ENCODE results near the gene AKNAD1. TPM values are rescaled to one million over a fixed set of nuclear protein-coding genes. Genes with fewer than 3 reads are reported as not detected.
A peak's percentile ranks its signal among the peaks of the same experiment; 100 is the strongest.
"Not testable (repeated sequence)": the region's sequence is repeated elsewhere in the genome, so short reads cannot be mapped to it uniquely, and the experiment has no call there.

The AKNAD1 gene
- total RNA-seq, 1 donor from 2014 or later = not detected

GRCh38 chr1:108792420-108792819 is 64.5 kb downstream of the AKNAD1 start:
- H3K27ac Mint-ChIP-seq (ENCODE audit: unreplicated experiment) = no peak overlapping the region
- peaks cover 54% of the 10 kb centered on the region for H3K36me3 Mint-ChIP-seq (ENCODE audit: low read depth, unreplicated experiment)
- DNase-seq (ENCODE audit: low spot score) = no peak
- no peaks in the 10 kb centered on the region for H3K27me3 Mint-ChIP-seq (ENCODE audit: unreplicated experiment)
- peak overlapping the region; percentile 17 for H3K4me3 Mint-ChIP-seq (ENCODE audit: unreplicated experiment)
- no peaks in the 10 kb centered on the region for H3K9me3 Mint-ChIP-seq (ENCODE audit: unreplicated experiment)
- no peak for TF ChIP-seq CTCF (IDR thresholded peaks at IDR 0.05; ENCODE audit: unreplicated experiment)
- H3K4me1 Mint-ChIP-seq (ENCODE audit: unreplicated experiment) = no peaks in the 10 kb centered on the region

GRCh38 chr1:108791790-108792189 is 65.1 kb downstream of the AKNAD1 start:
- no peak for TF ChIP-seq CTCF (IDR thresholded peaks at IDR 0.05; ENCODE audit: unreplicated experiment)
- H3K4me1 Mint-ChIP-seq (ENCODE audit: unreplicated experiment) = no peaks in the 10 kb centered on the region
- peak overlapping the region; percentile 72 for H3K4me3 Mint-ChIP-seq (ENCODE audit: unreplicated experiment)
- DNase-seq (ENCODE audit: low spot score) = no peak
- peaks cover 59% of the 10 kb centered on the region for H3K36me3 Mint-ChIP-seq (ENCODE audit: low read depth, unreplicated experiment)
- H3K9me3 Mint-ChIP-seq (ENCODE audit: unreplicated experiment) = no peaks in the 10 kb centered on the region
- H3K27me3 Mint-ChIP-seq (ENCODE audit: unreplicated experiment) = no peaks in the 10 kb centered on the region
- H3K27ac Mint-ChIP-seq (ENCODE audit: unreplicated experiment) = no peak overlapping the region

GRCh38 chr1:108785880-108786279 is 71.0 kb downstream of the AKNAD1 start:
- Mint-ChIP-seq H3K9me3 (ENCODE audit: unreplicated experiment) (peaks cover 19% of the 10 kb centered on the region), H3K27me3 (ENCODE audit: unreplicated experiment) (no peaks in the 10 kb centered on the region), H3K4me3 (ENCODE audit: unreplicated experiment) (peak overlapping the region; percentile 84), H3K27ac (ENCODE audit: unreplicated experiment) (no peak overlapping the region), H3K36me3 (ENCODE audit: low read depth, unreplicated experiment) (peaks cover 81% of the 10 kb centered on the region), H3K4me1 (ENCODE audit: unreplicated experiment) (peaks cover 4% of the 10 kb centered on the region)
- no peak for DNase-seq (ENCODE audit: low spot score)
- TF ChIP-seq CTCF (IDR thresholded peaks at IDR 0.05; ENCODE audit: unreplicated experiment) = no peak

GRCh38 chr1:108785264-108785663 is 71.6 kb downstream of the AKNAD1 start:
- DNase-seq (ENCODE audit: low spot score) = no peak

GRCh38 chr1:108781575-108781944 is 75.3 kb downstream of the AKNAD1 start:
- Mint-ChIP-seq H3K9me3 (ENCODE audit: unreplicated experiment) (peaks cover 19% of the 10 kb centered on the region), H3K36me3 (ENCODE audit: low read depth, unreplicated experiment) (peaks cover 57% of the 10 kb centered on the region)
- not testable (repeated sequence) for H3K4me3 Mint-ChIP-seq (ENCODE audit: unreplicated experiment); H3K27ac Mint-ChIP-seq (ENCODE audit: unreplicated experiment); DNase-seq (ENCODE audit: low spot score); H3K27me3 Mint-ChIP-seq (ENCODE audit: unreplicated experiment); H3K4me1 Mint-ChIP-seq (ENCODE audit: unreplicated experiment)

More at GRCh38 chr1:108785264-108785663, 71.6 kb downstream of the AKNAD1 start:
- H3K4me3 Mint-ChIP-seq (ENCODE audit: unreplicated experiment) = peak overlapping the region; percentile 84
- peaks cover 19% of the 10 kb centered on the region for H3K9me3 Mint-ChIP-seq (ENCODE audit: unreplicated experiment)
- H3K27ac Mint-ChIP-seq (ENCODE audit: unreplicated experiment) = no peak overlapping the region
- H3K4me1 Mint-ChIP-seq (ENCODE audit: unreplicated experiment) = peaks cover 6% of the 10 kb centered on the region
- peaks cover 75% of the 10 kb centered on the region for H3K36me3 Mint-ChIP-seq (ENCODE audit: low read depth, unreplicated experiment)
- no peaks in the 10 kb centered on the region for H3K27me3 Mint-ChIP-seq (ENCODE audit: unreplicated experiment)
- no peak for TF ChIP-seq CTCF (IDR thresholded peaks at IDR 0.05; ENCODE audit: unreplicated experiment)
